C1 segment of cervical spinal cord (tissue), 14 donors: ENCODE measurements around the gene NOXO1.
"Not testable (repeated sequence)": the region's sequence is repeated elsewhere in the genome, so short reads cannot be mapped to it uniquely, and the experiment has no call there.

Source experiments
- DNase-seq, 14 donors: peaks; one replicate each; lab custom pipeline; 2025; lab: John Stamatoyannopoulos, UW

Gene NOXO1

GRCh38 chr16:1942047-1942809 lies 39.0 kb downstream of the NOXO1 start:
- no peak for DNase-seq

GRCh38 chr16:1941162-1942046 lies 39.9 kb downstream of the NOXO1 start:
- DNase-seq: no peak

- no peak for DNase-seq
These were observed 40.8 kb downstream of the NOXO1 start for GRCh38 chr16:1940273-1941161.

- DNase-seq: not testable (repeated sequence)
These were observed 41.4 kb downstream of the NOXO1 start for GRCh38 chr16:1939833-1940232.

- no peak for DNase-seq
These were observed 42.4 kb downstream of the NOXO1 start for GRCh38 chr16:1938910-1939309.

GRCh38 chr16:1938316-1938715 lies 43.0 kb downstream of the NOXO1 start:
- no peak for DNase-seq

GRCh38 chr16:1936945-1937479 lies 44.3 kb downstream of the NOXO1 start:
- no peak for DNase-seq

- DNase-seq: no peak
These were observed 48.1 kb downstream of the NOXO1 start for GRCh38 chr16:1933097-1933661.

GRCh38 chr16:1932050-1933028 lies 48.9 kb downstream of the NOXO1 start:
- peak in 1 of 14 donors; percentile 15 for DNase-seq

GRCh38 chr16:1930338-1930720 lies 50.9 kb downstream of the NOXO1 start:
- DNase-seq: no peak

GRCh38 chr16:1929578-1930337 lies 51.5 kb downstream of the NOXO1 start:
- peak in 13 of 14 donors; percentile 33 to 94 (median 70) for DNase-seq

- DNase-seq: peak in 1 of 14 donors; percentile 51
These were observed 52.2 kb downstream of the NOXO1 start for GRCh38 chr16:1929105-1929504.
